HG03575 (cell line): ENCODE results near the gene PALLD.

Experiments
- ATAC-seq: cut with Tn5 transposase; IDR thresholded peaks from one replicate; pipeline ENCODE4 v1.9.1; 2021; ENCODE audit not compliant: unreplicated experiment, insufficient number of reproducible peaks, low FRiP score; ENCODE audit errors: extremely low read depth

PALLD gene

DNA sequence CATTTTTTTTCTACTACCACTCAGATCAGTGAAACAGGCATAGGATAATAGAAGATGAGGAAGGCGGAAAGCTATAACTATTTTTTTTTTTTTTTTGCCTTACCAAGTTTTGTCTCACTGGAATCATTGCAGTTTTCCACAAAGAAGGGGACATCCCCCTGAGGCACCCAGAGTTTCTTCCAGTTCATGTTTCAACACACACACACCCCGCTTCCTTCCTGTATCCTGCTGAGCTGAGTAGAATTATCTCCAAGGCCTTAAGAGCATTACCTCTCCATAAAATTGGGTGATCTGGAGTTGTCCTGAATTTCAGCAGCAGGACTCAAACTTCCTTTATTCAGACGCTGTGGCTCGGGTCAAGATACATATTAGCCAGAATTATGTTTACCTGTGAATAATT, 111.9 kb downstream of the PALLD start:
- ATAC-seq, result no peak

DNA sequence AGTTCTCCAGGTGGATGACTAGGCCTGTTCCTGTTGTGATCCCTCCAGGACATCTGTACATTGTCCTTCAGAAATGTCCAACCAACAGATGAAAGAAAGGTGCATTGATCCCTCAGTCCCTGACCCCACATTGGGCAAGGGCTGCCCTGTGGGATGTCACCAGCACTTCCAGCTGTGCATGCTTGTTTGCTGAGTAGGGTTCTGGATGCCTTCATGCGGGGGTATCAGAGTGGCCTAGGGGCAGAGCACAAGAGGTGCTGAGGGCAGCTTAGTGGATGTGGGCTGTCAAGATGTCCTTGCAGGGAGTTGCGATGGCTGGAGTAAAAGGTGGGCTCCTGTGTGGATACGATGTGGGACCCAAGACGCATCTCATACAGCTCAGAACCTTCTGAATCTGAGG, 112.5 kb downstream of the PALLD start:
- no peak for ATAC-seq

DNA sequence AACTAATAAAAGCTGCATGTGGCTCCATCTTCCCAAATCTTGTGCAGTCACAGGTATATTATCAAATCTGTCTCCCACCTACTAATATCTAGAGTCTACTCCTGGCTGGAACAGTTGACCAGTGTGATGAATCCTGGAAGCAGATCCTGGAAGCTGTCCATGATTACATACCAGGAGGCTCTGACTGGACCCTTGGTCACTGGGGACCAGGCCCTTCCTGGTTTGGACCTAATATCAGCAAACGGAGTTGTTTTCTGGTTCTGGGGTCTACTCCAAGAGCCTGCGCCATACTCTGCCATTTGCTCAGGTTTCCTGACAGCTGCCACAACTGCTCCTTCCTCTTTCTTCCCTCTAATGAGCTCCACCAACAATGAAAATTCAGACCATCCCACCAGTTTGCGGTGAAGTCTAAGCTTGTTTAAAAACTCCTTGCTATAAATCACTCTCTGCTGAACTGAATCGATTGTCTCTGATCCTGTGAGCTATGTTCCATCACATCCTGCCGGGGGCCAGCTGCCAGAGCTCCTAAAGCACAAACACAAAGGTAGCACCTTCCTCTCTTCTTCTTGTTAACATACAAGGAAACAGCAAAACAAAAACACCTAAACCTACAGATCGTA, 114.2 kb downstream of the PALLD start:
- ATAC-seq, result no peak

DNA sequence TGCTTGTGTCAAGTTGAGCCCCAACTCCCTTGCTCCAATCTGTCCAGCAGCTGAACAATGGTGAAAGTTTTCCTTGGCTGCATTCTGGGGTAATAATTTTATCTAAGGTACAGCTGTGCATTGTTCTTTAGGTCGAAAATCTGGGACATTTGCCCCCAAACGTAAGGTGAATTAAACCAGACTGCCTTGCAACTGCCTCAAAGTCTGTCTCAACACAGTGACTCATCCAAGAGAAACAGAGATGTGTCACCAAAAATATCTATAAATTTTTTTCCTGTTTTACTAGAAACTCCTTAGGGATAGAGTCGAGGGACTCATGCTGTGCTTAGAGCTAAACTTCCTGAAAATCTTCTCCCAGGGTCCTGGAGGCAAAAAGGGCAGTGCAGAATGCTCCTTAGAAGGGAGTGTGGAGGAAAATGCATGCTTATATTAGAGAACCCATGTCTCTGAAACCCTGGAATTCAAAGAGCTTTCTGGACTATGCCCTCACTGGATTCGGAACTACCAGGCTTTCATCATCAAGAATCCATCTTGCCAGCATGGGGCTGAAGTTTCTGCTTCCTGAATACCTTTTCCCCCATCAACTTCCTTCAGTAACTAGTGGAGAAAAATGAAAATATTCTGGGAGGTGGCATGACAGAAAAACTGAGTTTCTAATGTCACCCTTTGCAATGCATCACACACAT, 115.7 kb downstream of the PALLD start:
- no peak for ATAC-seq

DNA sequence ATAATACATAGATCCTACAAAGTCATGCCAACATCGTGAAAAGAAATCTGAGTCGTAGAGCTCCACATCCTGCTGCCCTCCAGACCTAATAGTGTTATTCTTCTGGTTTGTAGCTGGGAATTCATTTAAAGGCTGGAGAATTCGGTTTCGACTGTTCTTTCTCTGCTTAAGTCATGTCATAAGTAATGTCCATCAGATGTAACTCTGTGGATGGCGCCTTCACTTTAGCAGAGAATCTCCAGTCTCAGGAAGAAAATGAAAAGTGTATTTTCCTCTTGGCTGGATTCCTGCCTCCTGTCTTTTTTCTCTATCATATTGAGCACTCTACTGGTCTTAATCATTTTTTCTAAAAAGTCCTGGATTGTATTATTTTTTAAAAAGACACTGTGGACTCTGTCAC, 117.0 kb downstream of the PALLD start:
- ATAC-seq, result no peak

DNA sequence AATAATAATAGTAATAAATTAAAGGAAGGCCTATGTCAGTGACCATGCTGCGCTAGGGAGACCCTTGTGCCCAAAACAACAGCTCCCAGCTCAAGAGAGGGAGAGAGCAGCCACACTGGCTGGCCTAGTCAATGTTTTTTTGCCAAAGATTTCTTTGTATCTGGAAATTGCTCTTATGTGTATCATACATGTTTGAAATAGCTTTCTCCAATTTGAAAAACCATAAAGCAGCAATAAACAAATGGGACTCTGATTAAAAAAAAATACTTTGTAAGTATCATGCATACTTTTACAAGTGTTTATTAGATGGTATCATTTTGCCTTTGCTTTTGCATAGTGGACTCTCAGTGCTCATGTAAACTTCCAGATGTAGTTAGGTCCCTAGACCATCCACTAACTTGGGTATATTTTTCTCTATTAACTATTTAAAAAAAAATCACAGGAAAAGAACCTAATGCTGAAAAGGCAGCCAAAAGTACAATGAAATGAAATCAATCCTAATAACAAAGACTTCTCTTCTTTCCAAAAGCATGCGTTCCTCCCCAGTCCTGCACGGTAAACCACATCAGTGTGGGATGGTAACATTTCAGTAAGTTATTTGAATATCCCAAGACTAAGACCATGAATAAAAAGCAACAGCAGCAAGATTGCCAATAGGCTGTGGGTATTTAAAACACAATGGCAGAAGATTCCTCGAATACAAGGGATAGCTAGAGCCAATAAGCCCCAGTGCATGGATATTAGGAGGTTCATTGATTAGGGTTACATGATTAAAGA, 117.6 kb downstream of the PALLD start:
- no peak for ATAC-seq

DNA sequence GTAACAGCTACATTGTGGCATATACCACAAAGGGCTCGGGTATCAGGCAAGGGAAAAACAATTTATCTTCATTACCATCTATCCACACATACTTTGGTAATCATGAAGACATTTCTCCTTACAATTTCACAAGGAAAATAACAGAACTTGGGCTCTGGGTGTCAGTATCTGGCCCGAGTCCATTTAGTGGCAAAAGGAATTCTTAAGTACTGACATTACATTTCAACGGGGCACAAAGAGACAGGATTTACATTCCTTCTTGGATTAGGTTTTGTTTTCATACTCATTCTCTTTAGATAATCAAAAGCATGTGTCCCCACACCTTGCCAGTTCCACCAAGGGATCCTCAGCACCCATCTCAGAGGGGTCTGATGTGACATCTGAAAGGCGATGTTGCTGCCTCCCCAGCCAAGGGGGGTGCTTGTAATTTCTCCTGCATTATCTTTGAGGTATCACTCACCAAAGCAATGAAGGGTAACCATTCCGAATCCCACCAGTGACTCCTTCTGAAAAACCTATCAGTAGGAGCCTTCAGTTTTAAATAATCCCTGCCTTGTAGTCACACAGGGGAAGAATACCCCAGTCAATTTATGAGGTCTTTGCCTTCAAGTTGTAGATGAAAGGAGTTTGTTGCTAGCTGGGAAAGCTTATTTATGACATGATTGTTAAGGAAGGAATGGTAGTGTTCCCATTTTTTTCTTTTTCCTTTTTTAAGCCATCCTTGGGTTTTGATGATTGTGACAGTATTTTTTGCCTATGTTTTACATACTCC, 118.6 kb downstream of the PALLD start:
- no peak for ATAC-seq

DNA sequence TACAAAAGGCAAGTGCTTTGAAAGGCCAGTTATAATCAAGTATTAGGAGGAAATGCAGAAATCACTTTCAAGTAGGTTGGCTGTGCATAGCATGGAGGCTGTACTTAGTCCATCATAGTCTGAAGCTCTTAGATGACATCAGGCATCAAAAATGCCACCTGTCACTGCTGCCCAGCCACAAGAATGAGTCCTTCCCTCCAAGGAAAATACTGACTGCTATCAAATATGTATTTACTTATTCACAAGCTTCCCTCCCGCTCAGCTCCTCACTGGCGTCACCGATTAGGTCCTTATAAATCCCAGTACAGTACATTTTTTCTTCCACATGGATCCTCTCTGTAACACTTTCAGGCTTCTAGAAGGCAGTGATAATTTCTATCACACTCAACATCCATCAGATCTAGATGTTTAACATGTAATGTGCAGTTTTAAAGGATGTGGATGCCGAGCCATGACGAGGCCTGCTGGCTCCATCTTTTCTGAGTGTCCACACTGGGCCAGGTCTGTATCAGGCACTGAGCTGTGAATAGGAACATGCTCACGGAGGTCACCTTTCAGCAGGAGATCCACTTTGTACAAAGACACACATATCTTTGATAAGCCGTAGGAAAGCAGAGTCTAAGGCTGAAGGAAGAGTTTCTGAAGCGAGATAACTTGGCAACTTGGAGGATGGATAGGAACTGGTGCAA, 121.9 kb downstream of the PALLD start:
- no peak for ATAC-seq

DNA sequence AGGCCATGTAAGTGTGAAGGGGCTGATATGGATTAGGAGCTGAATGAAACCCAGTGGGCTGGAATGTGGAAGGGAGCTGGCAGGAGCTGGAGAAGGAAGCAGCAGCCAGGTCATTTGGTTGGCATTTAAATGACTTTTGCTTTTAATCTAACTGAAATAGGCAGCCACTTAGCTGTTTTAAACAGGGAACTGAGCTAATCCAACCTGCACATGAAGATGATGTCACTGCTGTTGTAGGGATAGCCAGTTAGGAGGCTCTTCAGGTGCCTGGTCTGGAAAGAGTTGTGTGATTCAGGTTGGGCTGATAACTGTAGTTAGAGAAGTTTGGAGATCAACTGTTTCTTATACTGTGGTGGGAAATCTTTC, 122.4 kb downstream of the PALLD start:
- no peak for ATAC-seq

DNA sequence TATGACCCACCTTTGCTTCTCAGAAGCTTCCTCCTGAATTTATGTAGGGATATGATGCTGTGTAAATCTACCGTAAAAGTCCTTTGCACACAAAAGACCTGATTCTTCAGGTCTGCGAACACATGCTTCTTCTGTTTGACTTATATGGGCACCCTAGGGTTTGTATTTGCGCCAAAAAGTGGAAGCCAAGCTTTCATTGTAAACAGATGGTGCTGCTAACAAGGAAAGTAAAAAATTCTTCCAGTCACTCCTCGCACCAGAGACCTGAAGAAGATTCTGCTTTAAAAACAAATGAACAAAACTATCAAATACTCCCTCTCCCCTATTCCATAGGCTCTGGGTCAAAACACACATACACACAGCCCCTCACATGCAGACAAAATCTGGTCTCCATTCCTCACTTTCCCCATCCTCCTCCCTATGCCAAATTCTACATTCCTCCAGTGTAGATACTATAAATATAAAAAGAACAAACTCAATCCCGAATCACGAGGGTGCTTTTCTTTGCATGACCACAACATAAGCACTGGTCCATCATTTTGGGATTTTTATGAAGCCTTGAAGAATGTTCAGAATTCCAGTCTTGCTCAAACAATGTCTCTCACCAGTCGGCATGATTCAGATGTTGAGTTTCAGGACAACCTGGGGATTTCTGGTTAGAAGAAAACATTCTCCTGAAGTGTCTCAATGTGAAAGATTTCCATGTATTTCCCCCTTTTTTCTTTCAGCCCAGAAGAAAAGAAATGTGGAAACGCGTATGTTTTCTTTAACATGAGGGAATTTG, 125.1 kb downstream of the PALLD start:
- ATAC-seq, result no peak

DNA sequence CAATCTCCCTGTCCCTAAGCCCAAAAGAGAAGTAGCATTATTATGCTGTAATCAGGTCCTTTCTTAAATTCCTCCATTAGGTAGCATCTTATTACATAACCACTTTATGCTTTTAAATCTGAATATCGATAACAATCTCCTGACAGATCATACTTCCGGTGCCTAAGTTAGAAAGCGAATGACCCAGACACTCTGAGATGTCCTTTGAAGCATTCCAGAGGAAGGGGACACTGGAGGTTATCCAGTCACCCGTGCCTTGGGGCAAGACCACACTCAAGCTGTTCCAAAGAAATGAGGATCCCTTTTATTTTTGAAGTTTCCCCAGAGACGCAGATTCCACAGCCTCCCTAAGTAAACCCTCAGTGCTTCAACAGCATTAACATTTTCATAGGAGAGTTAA, 125.7 kb downstream of the PALLD start:
- no peak for ATAC-seq

DNA sequence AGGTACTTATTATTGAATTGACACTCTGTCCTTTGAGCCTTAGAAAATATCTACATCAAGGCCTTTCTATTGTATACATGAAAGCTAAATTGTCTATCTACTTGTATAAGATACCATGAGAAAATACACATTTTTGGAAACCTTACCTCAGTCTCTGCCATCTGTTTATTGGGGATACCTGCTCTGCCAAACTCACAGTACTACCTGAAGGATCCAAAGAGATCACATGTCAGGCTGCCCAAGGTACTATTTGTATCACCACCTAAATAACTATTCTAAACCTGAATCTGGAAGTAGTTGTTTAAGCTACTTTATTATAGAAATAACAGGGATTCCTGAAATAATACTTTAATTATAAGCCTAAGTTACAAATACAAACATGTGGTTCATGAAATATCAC, 126.2 kb downstream of the PALLD start:
- ATAC-seq, result no peak

DNA sequence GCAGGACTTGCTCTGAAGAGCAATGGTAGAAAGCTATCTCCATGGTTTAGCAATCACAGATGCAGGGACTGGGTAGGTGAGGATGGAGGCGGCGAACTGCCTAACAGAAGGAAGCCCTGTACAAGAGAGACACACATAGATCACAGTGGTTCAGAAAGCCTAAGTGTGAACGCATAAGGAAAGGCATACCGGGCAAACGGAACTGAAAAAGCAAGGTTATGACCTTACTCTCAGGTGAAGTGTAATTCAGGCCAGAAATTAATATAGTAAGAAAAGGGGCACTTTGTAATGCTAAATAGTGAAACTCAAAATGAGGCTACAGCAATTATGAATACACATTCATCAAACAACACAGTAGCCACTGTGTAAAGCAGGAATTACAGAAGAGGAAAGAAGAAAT, 126.6 kb downstream of the PALLD start:
- ATAC-seq, result no peak

DNA sequence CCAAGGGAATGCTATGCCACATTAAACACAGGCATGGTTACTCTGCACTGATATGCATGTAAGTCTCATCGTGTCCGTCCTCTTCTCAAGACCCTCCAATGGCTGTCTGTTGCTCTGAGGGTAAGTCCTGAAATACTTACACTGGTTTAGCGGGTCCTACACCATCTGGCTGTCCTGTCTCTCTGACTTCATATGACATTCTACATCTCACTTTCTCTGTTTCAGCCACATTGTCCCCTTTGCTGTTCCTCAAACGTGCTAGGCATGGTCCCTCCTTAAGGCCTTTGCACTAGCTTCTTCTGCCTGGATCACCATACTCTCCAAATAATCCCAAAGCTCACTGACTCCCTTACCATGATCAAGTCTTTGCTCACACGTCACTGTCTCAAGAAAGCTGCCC, 131.4 kb downstream of the PALLD start:
- ATAC-seq, result no peak

DNA sequence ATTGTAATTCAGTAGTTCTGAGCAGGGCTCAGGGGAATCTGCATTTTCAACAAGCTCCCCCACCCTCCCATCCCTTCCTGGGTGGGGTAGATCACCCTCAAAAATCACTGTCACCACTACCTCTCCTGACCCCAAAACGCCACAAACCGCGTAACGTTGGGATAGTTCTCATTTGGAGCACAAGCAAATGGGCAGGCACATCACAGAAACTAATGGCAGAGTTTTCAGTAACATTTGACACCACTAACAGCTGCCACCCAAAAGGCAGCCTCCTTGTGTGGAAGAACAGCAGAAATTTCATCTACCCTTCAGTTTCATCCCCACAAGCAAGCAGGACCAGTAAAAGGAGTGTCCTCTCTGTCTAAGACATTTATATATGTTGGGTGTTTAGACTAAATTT, 132.7 kb downstream of the PALLD start:
- ATAC-seq, result no peak

DNA sequence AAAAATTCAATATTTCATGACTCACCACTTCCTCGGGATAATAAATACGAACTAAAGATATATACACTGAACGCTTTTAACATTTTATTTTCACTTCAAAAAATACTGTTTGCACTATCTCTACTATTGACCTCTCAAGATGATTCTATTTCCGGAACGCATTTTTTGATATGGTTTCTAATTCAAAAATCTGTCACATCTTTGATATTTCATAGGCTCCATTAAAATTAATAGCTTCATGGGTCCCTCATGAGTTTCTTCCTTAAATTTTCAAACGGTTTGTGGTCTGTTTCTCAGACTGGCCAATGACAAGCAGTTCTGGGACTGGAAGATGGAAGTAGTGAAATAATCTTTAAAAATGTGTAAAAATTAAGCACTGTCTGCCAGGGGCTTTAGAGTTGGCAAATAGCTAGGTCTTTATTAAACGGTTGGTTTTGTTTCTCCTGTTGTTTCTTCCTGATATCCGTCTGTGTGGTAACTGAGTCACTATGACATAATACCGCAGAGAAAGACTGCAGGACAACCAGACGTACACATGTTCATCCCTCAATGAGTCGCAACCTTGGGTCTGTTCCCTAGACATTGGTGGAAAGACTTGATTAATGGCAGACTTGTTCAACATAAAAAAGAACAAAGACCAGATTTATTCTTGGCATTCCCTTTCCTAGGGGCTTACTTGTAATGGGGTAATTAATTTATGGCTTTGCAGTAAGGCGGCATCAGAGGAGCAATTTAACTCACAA, 133.8 kb downstream of the PALLD start:
- no peak for ATAC-seq

DNA sequence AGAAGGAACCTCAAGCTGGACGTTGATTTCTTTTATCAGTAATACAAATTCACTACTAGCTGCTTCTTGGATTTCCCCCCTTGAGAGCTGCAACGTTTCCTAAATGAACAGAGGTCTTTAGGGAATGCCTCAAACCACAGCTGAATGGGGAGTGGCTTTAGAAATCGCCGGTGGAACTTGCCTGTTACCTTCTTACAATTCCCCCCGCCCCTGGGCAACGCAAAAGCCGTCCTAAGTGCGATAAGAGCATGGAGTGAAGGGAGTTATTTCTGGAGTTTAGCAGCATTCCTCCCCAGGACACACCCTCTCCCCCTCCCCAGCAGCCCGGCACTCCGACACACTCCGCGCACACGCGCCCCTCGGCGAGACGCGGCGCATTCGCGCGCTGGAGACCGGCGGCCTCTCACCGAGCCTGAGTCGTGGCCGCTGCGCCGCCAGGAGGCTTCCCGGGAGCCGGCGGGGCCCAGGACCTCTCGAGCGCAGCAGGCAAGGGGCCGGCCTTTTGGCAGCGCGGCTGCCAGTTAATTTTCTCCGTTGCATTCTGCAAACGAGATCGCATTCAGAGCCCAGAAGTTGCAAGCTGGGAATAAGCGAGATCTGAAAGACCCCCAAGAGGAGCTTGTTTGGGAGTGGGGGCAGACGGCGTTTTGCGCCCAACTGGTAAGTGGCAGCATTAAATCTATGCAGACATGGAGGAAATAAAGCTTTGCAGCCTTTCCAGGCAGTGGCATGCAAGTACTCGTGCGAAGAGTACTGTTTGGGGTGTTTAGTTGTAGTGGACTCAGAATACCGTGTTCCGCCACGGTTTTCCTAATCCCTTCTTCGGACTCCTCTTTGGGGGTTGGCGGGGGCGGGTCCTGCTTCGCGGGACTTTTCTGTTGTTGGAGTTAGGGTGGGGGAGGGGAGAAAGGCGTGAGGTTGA, 134.7 kb downstream of the PALLD start:
- no peak for ATAC-seq
